Naive thymus-derived CD4-positive, alpha-beta T cell (primary cell): Measurements from ENCODE around the gene LAMC1. TPM values are rescaled to one million over a fixed set of nuclear protein-coding genes. Genes with fewer than 3 reads are reported as not detected.

Experiments
- ATAC-seq: fragments of 150-1000 bp; cut with Tn5 transposase; 2 replicates; pipeline ENCODE4 v1.10.0; 2021; ENCODE audit warnings: mild to moderate bottlenecking, moderate library complexity
- CTCF ChIA-PET: fragments of 350-600 bp; sonication (Branson Sonifier 250); formaldehyde crosslinking; loops from one replicate; lab custom pipeline; 2021; ENCODE audit warnings: antibody characterized with exemption; lab: Charles Lee
- POLR2A ChIA-PET: fragments of 350-600 bp; sonication (Branson Sonifier 250); formaldehyde crosslinking; loops from one replicate; lab custom pipeline; 2021; ENCODE audit warnings: antibody characterized with exemption, inconsistent platforms; lab: Charles Lee
- DNase-seq, 9 donors: peaks; one replicate each; pipeline versions ENCODE4 v3.0.0 to v3.0.0-alpha.2; 2020 to 2022; ENCODE audit warnings: mixed read lengths in 1 of 9
- H3K27ac ChIP-seq: one replicate; pipeline ENCODE4 v1.7.0; 2013; ENCODE audit warnings: mild to moderate bottlenecking, low read depth, low read length, moderate library complexity
- H3K27me3 ChIP-seq, 2 donors: one replicate each; pipeline ENCODE4 v1.7.0; 2013; ENCODE audit warnings: low read length in 2 of 2, mild to moderate bottlenecking in 2 of 2, moderate library complexity in 2 of 2; ENCODE audit not compliant: control insufficient read depth in 2 of 2, insufficient read depth in 2 of 2
- H3K36me3 ChIP-seq, 3 experiments: 1 replicate in 2 of 3; 2 replicates in 1 of 3; pipeline ENCODE4 v1.7.0; 2013; ENCODE audit warnings: low read length in 3 of 3, mild to moderate bottlenecking in 3 of 3, moderate library complexity in 1 of 3; ENCODE audit not compliant: insufficient read depth in 3 of 3, control insufficient read depth in 2 of 3
- H3K4me1 ChIP-seq, 2 donors: one replicate each; pipeline ENCODE4 v1.7.0; 2013; ENCODE audit warnings: low read length in 2 of 2, mild to moderate bottlenecking in 2 of 2, moderate library complexity in 1 of 2; ENCODE audit not compliant: control insufficient read depth in 2 of 2, insufficient read depth in 2 of 2
- H3K4me3 ChIP-seq: 2 replicates; pipeline ENCODE4 v1.7.0; 2013; ENCODE audit warnings: mild to moderate bottlenecking, low read length
- H3K9me3 ChIP-seq, 3 experiments: 1 replicate in 2 of 3; 2 replicates in 1 of 3; pipeline ENCODE4 v1.7.0; 2013; ENCODE audit warnings: low read length in 3 of 3; ENCODE audit not compliant: control insufficient read depth in 2 of 3
- H3K27ac Mint-ChIP-seq, 9 donors: one replicate each; pipeline ENCODE4 v1.8.0; 2020 to 2022; ENCODE audit warnings: mixed read lengths in 9 of 9, mild to moderate bottlenecking in 8 of 9, moderate library complexity in 5 of 9, inconsistent platforms in 2 of 9
- H3K27me3 Mint-ChIP-seq, 5 donors: one replicate each; pipeline ENCODE4 v1.8.0; 2021 to 2022; ENCODE audit warnings: mixed read lengths in 5 of 5, mild to moderate bottlenecking in 1 of 5
- H3K36me3 Mint-ChIP-seq, 5 donors: one replicate each; pipeline ENCODE4 v1.8.0; 2020 to 2022; ENCODE audit warnings: mixed read lengths in 5 of 5, mild to moderate bottlenecking in 3 of 5, inconsistent platforms in 1 of 5
- H3K4me1 Mint-ChIP-seq, 7 donors: one replicate each; pipeline ENCODE4 v1.8.0; 2020 to 2022; ENCODE audit warnings: mixed read lengths in 7 of 7, mild to moderate bottlenecking in 3 of 7, inconsistent platforms in 1 of 7
- H3K4me3 Mint-ChIP-seq, 10 donors: one replicate each; pipeline ENCODE4 v1.8.0; 2020 to 2022; ENCODE audit warnings: mild to moderate bottlenecking in 10 of 10, mixed read lengths in 10 of 10, moderate library complexity in 6 of 10, inconsistent platforms in 2 of 10
- H3K9me3 Mint-ChIP-seq, 11 donors: one replicate each; pipeline ENCODE4 v1.8.0; 2020 to 2022; ENCODE audit warnings: mixed read lengths in 11 of 11, mild to moderate bottlenecking in 4 of 11, inconsistent platforms in 1 of 11, moderate library complexity in 1 of 11
- intact Hi-C, 2 donors: fragments of 100-400 bp; cut with micrococcal nuclease; formaldehyde crosslinking; loops; one replicate each; pipeline ENCODE4 v1.15.1; 2023
- polyA plus RNA-seq, 2 donors: library from polyadenylated mRNA; unstranded; fragments of 300-500 nt; fragmentation: Illumina TruSeq; gene quantifications; one replicate each; pipeline ENCODE4 v1.2.3, GENCODE V29; 2021
- total RNA-seq, 6 experiments: library from RNA in 5 of 6; stranded (reverse) in 5 of 6; gene quantifications; 1 replicate in 5 of 6; 2 replicates in 1 of 6; pipeline ENCODE4 v1.2.3 and lab custom pipeline; 2021 to 2026

The LAMC1 gene
- total and polyA plus RNA-seq, 7 experiments from 2014 or later = 0.02 to 1.3 (median 0.24) TPM; not detected in 2

DNA sequence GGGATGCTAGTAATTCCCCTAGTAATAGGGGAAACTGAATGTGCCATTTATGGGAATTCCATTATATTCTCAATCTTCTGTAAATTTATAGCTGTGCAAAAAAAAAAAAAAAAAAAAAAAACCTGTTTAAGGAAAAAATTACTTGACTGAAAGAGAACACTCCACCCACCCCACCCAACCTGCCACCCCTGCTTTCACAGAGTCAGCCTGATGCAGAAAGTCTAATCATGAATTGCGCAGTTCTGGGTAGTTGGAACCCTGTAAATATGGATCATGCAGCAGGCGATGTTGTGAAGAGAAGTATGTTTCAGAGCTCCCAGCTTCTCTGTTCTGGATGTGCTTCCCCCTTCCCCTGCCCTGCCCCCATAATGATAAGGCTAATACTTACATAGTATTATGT, 143.2 kb downstream of the LAMC1 start:
- no peak overlapping the region for H3K27ac ChIP-seq
- ChIA-PET POLR2A (no interaction called here), CTCF (no interaction called here)
- H3K36me3 Mint-ChIP-seq = no peaks in the 10 kb centered on the region
- no peaks in the 10 kb centered on the region for H3K27me3 ChIP-seq
- DNase-seq = no peak
- intact Hi-C loops = no loop called here
- ATAC-seq = no peak
- H3K36me3 ChIP-seq = no peaks in the 10 kb centered on the region
- peaks cover 0 to 10% (median 6%) of the 10 kb centered on the region in 5 donors for H3K27me3 Mint-ChIP-seq
- no peak overlapping the region for H3K4me3 Mint-ChIP-seq
- H3K27ac Mint-ChIP-seq = no peak overlapping the region
- no peak overlapping the region for H3K4me3 ChIP-seq
- no peaks in the 10 kb centered on the region for H3K4me1 ChIP-seq
- no peaks in the 10 kb centered on the region for H3K9me3 ChIP-seq
- no peaks in the 10 kb centered on the region for H3K4me1 Mint-ChIP-seq
- no peaks in the 10 kb centered on the region for H3K9me3 Mint-ChIP-seq

DNA sequence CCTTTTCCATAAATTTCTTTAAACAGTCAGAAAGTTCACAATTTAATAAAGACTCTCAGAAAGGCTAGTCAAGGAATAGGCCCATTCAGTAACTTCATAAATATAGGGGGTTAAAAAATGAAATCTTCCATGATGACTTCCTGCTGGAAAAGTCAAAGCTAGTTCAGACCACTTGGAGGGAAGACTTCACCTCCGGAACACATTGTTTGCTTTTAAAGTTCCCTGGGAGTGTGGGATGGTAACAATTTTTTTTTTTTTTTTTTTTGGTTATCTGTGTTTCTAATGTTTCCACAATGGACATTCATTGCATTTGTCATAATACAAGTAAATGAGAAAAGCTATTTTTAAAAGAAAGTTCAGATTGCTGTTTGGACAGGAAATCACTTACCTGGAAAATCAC, 144.5 kb downstream of the LAMC1 start:
- no peaks in the 10 kb centered on the region for H3K4me1 ChIP-seq
- H3K4me1 Mint-ChIP-seq = no peaks in the 10 kb centered on the region
- H3K36me3 ChIP-seq = no peaks in the 10 kb centered on the region
- ChIA-PET POLR2A (no interaction called here), CTCF (no interaction called here)
- H3K36me3 Mint-ChIP-seq = no peaks in the 10 kb centered on the region
- no peak overlapping the region for H3K4me3 ChIP-seq
- intact Hi-C loops = no loop called here
- peaks cover 0 to 13% (median 10%) of the 10 kb centered on the region in 5 donors for H3K27me3 Mint-ChIP-seq
- no peaks in the 10 kb centered on the region for H3K9me3 ChIP-seq
- H3K4me3 Mint-ChIP-seq = no peak overlapping the region
- DNase-seq (no peak), ATAC-seq (no peak)
- H3K27me3 ChIP-seq = peaks cover 0 to 3% of the 10 kb centered on the region in 2 donors
- no peak overlapping the region for H3K27ac Mint-ChIP-seq
- no peaks in the 10 kb centered on the region for H3K9me3 Mint-ChIP-seq
- H3K27ac ChIP-seq = no peak overlapping the region

DNA sequence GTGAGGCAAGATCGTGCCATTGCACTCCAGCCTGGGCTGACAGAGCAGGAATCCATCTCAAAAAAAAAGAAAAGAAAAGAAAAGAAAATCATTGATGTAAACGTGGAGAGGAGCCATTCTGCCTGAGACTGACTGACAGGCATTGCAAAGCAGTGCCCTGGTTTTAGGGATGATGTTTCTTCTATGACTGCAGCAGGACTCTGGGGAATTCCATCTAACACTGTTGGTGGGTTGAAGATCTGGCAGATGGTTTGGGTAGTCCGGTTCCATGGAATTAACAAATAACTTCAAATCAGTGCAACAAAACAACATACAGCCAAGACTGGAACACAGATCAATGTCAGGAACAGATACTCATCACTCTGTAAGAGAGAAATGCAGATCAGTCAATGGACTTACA, 145.1 kb downstream of the LAMC1 start:
- Histone ChIP-seq H3K27ac (no peak overlapping the region), H3K4me3 (no peak overlapping the region), H3K4me1 (no peaks in the 10 kb centered on the region), H3K36me3 (no peaks in the 10 kb centered on the region), H3K9me3 (no peaks in the 10 kb centered on the region), H3K27me3 (peaks cover 0 to 3% of the 10 kb centered on the region in 2 donors)
- CTCF ChIA-PET = no interaction called here
- Mint-ChIP-seq H3K27me3 (peaks cover 0 to 13% (median 10%) of the 10 kb centered on the region in 5 donors), H3K27ac (no peak overlapping the region), H3K4me3 (no peak overlapping the region), H3K4me1 (no peaks in the 10 kb centered on the region), H3K36me3 (no peaks in the 10 kb centered on the region), H3K9me3 (no peaks in the 10 kb centered on the region)
- intact Hi-C loops = no loop called here
- DNase-seq = no peak
- ATAC-seq = no peak
- POLR2A ChIA-PET = no interaction called here

DNA sequence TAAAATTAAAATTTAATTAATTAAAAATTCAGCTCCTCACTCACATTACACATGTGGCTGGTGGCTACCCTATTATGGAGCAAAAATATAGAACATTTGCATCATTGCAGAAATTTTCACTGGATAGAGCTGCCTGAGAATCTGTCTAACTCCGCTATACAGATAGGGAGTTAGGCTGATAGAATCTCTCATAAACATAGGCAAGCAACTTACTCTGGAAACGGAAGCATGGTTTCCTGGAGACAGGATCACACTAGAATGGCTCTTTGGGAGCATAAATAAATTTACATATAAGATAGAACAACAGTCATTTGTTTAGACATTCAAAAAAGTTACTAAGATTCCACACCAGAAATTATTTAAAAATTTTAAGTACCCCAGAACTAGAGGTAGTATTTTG, 150.6 kb downstream of the LAMC1 start:
- no peak overlapping the region for H3K4me3 Mint-ChIP-seq

DNA sequence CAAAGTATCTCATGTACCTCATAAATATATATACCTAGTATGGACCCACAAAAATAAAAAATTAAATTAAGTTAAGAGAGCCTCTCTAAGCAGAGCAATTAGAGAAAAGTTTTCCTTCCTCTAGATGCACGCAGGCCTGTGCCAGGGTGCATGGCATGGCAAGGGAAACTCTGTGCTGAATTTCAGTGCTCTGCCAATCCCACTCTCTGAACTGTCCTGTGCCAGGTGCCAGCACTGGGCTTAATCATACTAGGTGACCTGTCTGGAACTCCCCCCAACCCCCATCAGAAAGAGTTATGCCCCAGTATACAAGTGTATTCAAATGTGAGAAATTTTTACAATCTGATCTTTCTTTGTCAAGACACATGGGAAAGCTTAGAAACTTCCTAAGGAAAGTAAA, 152.4 kb downstream of the LAMC1 start:
- intact Hi-C loops = no loop called here
- no peak for ATAC-seq
- peaks cover 0 to 8% (median 5%) of the 10 kb centered on the region in 5 donors for H3K27me3 Mint-ChIP-seq
- H3K4me3 Mint-ChIP-seq = no peak overlapping the region
- H3K36me3 ChIP-seq = no peaks in the 10 kb centered on the region
- H3K27ac ChIP-seq = no peak overlapping the region
- H3K4me1 Mint-ChIP-seq = peaks cover 0 to 5% (median 5%) of the 10 kb centered on the region in 7 donors
- no peak overlapping the region for H3K4me3 ChIP-seq
- H3K4me1 ChIP-seq = no peaks in the 10 kb centered on the region
- H3K9me3 ChIP-seq = no peaks in the 10 kb centered on the region
- ChIA-PET CTCF (no interaction called here), POLR2A (no interaction called here)
- H3K36me3 Mint-ChIP-seq = peaks cover 0 to 4% (median 0%) of the 10 kb centered on the region in 5 donors
- H3K27ac Mint-ChIP-seq = no peak overlapping the region
- peaks cover 0 to 3% of the 10 kb centered on the region in 2 donors for H3K27me3 ChIP-seq
- DNase-seq = no peak
- peaks cover 0 to 4% (median 0%) of the 10 kb centered on the region in 11 donors for H3K9me3 Mint-ChIP-seq

More for the DNA sequence above, 150.6 kb downstream of the LAMC1 start:
- ChIA-PET POLR2A (no interaction called here), CTCF (no interaction called here)
- intact Hi-C loops = loop anchor here in 1 of 2 donors (5.0 kb wide), 2 partner anchors 53 to 448 kb away; no protein-coding TSS in a partner anchor
- no peak overlapping the region for H3K4me3 ChIP-seq
- peaks cover 0 to 4% (median 0%) of the 10 kb centered on the region in 5 donors for H3K36me3 Mint-ChIP-seq
- H3K27me3 ChIP-seq = peaks cover 0 to 3% of the 10 kb centered on the region in 2 donors
- H3K36me3 ChIP-seq = no peaks in the 10 kb centered on the region
- no peak for DNase-seq
- no peaks in the 10 kb centered on the region for H3K4me1 Mint-ChIP-seq
- no peaks in the 10 kb centered on the region for H3K9me3 ChIP-seq
- peaks cover 0 to 4% (median 0%) of the 10 kb centered on the region in 11 donors for H3K9me3 Mint-ChIP-seq
- H3K4me1 ChIP-seq = no peaks in the 10 kb centered on the region
- ATAC-seq = no peak
- H3K27ac Mint-ChIP-seq = no peak overlapping the region
- H3K27ac ChIP-seq = no peak overlapping the region
- H3K27me3 Mint-ChIP-seq = peaks cover 4 to 9% (median 5%) of the 10 kb centered on the region in 5 donors

DNA sequence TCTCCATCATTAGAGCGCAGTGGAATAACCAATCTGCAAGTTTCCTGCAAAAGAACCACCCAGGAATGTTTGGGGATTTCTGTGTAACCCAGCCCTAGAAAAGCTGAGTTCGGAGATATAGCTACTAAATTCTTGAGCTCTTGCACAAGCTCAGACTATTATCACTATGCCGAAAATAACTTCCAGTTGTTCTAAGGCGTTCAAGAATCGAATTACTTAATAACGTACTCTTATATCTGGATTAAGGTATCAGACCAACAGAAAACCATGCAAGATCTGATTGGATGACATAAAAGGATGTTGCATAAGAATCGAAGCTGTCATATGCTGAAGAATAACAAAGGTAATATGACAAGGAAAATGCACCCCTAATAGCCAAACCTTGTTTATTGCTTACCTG, 155.3 kb downstream of the LAMC1 start:
- ATAC-seq (no peak), DNase-seq (no peak)
- intact Hi-C loops = no loop called here
- H3K27ac Mint-ChIP-seq = no peak overlapping the region
- no peaks in the 10 kb centered on the region for H3K27me3 ChIP-seq
- ChIA-PET POLR2A (interaction anchor here (0.6 kb wide), 1 partner anchor 1574 kb away, joined by 4 read pairs; no protein-coding TSS in a partner anchor), CTCF (interaction anchor here (0.6 kb wide), 1 partner anchor 1985 kb away, joined by 3 read pairs; no protein-coding TSS in a partner anchor)
- H3K9me3 Mint-ChIP-seq = peaks cover 0 to 4% (median 0%) of the 10 kb centered on the region in 11 donors
- H3K4me3 Mint-ChIP-seq = no peak overlapping the region
- H3K27ac ChIP-seq = no peak overlapping the region
- no peaks in the 10 kb centered on the region for H3K4me1 ChIP-seq
- no peaks in the 10 kb centered on the region for H3K9me3 ChIP-seq
- H3K36me3 ChIP-seq = no peaks in the 10 kb centered on the region
- no peak overlapping the region for H3K4me3 ChIP-seq
- H3K4me1 Mint-ChIP-seq = peaks cover 0 to 10% (median 10%) of the 10 kb centered on the region in 7 donors
- H3K27me3 Mint-ChIP-seq = peaks cover 0 to 10% (median 2%) of the 10 kb centered on the region in 5 donors
- H3K36me3 Mint-ChIP-seq = peaks cover 0 to 4% (median 0%) of the 10 kb centered on the region in 5 donors

DNA sequence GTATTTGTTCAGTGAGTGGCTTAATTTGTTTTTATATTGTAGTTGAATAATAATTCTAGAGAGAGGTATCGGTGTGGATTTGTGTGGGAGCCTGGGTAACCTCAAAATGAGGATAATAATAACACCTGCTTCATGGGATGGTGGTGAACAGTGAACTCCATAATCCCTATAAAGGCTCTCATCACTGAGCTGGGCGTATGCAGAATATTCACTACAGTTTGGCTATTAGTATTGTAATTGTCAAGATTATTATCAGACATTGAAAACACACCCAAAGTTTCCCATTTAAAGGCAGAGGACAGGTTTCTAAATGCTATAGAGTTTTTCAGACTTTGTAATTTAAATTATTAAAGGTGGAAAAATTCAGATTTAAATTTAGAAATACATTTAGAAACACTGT, 155.8 kb downstream of the LAMC1 start:
- Mint-ChIP-seq H3K9me3 (peaks cover 0 to 4% (median 0%) of the 10 kb centered on the region in 11 donors), H3K36me3 (peaks cover 0 to 4% (median 0%) of the 10 kb centered on the region in 5 donors), H3K27ac (no peak overlapping the region), H3K4me3 (no peak overlapping the region), H3K4me1 (peaks cover 0 to 10% (median 10%) of the 10 kb centered on the region in 7 donors), H3K27me3 (peaks cover 0 to 11% (median 2%) of the 10 kb centered on the region in 5 donors)
- Histone ChIP-seq H3K9me3 (no peaks in the 10 kb centered on the region), H3K27me3 (no peaks in the 10 kb centered on the region), H3K4me1 (no peaks in the 10 kb centered on the region), H3K36me3 (no peaks in the 10 kb centered on the region), H3K27ac (no peak overlapping the region), H3K4me3 (no peak overlapping the region)
- no peak for ATAC-seq
- CTCF ChIA-PET = interaction anchor here (0.6 kb wide), 1 partner anchor 1986 kb away, joined by 3 read pairs; no protein-coding TSS in a partner anchor
- POLR2A ChIA-PET = interaction anchor here (0.8 kb wide), 1 partner anchor 553 kb away, joined by 3 read pairs; no protein-coding TSS in a partner anchor
- DNase-seq = no peak
- intact Hi-C loops = no loop called here
